ENCODE data around the gene FBXO46.

The FBXO46 gene

DNA sequence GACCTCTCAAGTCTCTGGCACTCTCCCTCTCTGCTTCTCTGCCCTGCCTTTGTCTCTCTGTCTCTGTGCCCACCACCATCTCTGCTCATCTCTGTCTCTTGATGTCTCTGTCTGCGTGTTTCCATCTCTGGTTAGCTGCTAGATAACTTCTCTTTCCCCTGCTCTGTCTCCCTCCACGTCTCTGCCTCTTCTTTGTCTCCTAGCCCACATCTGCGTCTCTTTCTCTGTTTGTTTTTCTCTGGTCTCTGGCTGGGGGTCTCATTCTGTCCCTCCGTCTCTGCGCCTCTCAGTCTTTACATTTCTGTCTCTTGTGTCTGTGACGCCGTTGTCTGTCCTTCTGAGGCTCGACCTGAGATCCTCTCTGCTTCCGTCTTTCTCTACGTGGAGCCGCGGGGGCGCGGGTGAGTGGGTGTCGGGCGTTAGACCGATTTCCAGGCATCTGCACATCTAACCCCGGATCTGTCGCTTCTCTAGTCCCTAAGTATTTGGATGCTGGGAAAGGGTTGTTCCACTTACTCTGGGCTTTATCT, 62.3 kb downstream of the FBXO46 start:
- peak overlapping the region; percentile 66 for H3K27ac Mint-ChIP-seq
- H3K9me3 Mint-ChIP-seq, result no peaks in the 10 kb centered on the region
- no peaks in the 10 kb centered on the region for H3K36me3 Mint-ChIP-seq (ENCODE audit: low read depth)
- H3K27me3 Mint-ChIP-seq, result peaks cover 70% of the 10 kb centered on the region
- intact Hi-C loops (cut with micrococcal nuclease), result no loop called here
- H3K4me3 Mint-ChIP-seq, result peak overlapping the region; percentile 73
- peaks cover 53% of the 10 kb centered on the region for H3K4me1 Mint-ChIP-seq (ENCODE audit: low read depth)

DNA sequence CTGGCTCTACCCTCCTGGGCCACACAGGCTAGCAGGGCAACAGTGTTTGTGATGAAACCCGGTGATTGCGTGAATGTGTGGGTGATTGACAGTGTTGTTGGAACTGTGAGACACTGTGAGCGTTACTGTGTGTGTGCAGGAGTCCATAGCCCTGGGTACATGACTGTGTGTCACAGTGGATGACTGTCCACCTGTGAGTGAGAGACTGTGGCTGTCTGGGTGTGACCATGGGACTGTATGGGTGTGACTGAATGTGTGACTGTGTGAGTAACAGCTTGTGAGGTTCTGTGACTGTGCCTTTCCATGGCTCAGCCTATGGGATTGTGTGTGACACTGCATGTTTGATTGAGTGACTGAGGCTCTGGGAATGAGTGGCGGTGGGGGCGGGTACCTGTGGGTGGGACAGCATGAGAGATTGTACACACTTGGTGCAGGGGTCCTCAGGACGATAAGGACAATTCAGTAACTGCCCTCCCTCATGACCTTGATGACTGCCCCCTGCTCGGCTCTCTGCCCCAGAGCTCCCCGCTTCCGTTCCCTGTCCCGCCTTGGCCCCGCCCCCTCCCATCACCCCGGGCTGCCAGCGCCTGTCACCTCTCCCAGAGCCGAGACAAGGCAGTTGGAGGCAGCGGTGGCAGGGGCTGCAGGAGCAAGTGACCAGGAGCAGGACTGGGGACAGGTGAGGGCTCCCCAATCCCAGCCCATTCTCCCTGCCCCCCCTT, 62.9 kb downstream of the FBXO46 start, which contains the start of gene GIPR:
TSS of gene GIPR (plus strand) at position 602 of the 722 bp plus-strand sequence. CDS start 1,300 bp downstream, outside the sequence.
- peak within 1 kb of the TSS; percentile 73 for H3K4me3 Mint-ChIP-seq
- H3K27ac Mint-ChIP-seq, result peak within 1 kb of the TSS; percentile 66
- intact Hi-C loops (cut with micrococcal nuclease), result no loop called here
- H3K4me1 Mint-ChIP-seq (ENCODE audit: low read depth), result peaks cover 53% of the 10 kb centered on the region
- peaks cover 66% of the 10 kb centered on the region for H3K27me3 Mint-ChIP-seq
- no peaks in the 10 kb centered on the region for H3K9me3 Mint-ChIP-seq
- H3K36me3 Mint-ChIP-seq (ENCODE audit: low read depth), result no peaks in the 10 kb centered on the region

DNA sequence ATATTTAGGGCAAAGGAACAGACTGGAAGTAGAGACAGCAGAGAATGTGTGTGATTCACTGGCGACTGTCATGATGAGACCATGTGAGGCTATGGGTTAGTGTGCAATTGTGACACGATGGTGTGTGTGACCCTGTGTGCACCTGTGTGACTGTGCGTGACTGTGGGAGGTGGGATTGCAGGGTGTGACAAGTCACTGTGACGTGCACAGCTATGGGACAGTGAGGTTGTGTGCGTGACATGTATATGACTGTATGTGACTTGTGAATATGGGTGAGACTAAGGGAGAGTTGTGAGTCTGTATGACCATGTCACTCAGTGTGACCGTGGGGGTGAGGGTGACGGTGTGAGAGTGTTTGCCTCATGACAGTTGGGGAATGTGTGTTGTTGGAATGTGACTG, 66.1 kb downstream of the FBXO46 start:
- peaks cover 62% of the 10 kb centered on the region for H3K27me3 Mint-ChIP-seq
- peaks cover 35% of the 10 kb centered on the region for H3K4me1 Mint-ChIP-seq (ENCODE audit: low read depth)
- no peaks in the 10 kb centered on the region for H3K9me3 Mint-ChIP-seq
- no peak overlapping the region for H3K4me3 Mint-ChIP-seq
- H3K27ac Mint-ChIP-seq, result no peak overlapping the region
- no peaks in the 10 kb centered on the region for H3K36me3 Mint-ChIP-seq (ENCODE audit: low read depth)
- intact Hi-C loops (cut with micrococcal nuclease), result no loop called here

DNA sequence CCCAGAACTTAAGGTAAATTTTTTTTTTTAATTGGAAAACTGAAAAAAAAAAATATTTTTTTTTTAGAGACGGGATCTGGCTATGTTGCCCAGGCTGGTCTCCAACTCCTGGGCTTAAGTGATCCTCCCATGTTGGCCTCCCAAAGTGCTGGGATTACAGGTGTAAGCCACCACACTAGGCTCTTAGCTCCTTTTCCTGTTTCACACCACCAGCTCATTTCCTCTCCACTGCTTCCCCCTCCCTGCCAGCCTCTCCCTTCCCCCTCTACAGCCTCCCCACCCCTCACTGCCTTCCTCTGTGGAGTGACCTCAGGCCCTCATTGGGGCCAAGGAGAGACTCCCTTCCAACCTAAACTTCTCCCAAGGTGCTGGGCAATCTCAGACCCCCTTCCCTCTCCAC, 66.9 kb downstream of the FBXO46 start:
- H3K9me3 Mint-ChIP-seq, result no peaks in the 10 kb centered on the region
- H3K36me3 Mint-ChIP-seq (ENCODE audit: low read depth), result no peaks in the 10 kb centered on the region
- no peak overlapping the region for H3K27ac Mint-ChIP-seq
- peaks cover 28% of the 10 kb centered on the region for H3K4me1 Mint-ChIP-seq (ENCODE audit: low read depth)
- peaks cover 61% of the 10 kb centered on the region for H3K27me3 Mint-ChIP-seq
- H3K4me3 Mint-ChIP-seq, result no peak overlapping the region
- intact Hi-C loops (cut with micrococcal nuclease), result no loop called here

DNA sequence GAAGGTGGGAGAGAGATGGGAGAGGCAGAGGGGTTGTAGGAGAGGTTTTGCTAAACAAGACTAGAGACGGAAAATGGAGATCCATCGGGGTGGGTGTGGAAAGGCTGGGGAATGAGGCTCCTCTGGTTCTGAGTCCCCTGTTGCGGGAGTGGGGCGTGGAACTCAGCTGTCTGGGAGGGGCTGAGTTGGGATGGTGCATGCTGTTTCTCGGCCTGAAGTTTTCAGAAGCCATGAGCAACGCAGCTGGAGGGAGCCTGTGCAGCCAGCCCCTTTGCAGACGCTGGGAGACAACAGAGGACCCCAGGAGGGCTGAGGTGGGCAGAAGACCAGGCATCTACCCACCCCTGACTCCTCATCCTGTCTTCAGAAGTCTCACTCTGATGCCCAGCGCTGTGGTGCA, 70.1 kb downstream of the FBXO46 start:
- Mint-ChIP-seq H3K4me3 (no peak overlapping the region), H3K9me3 (no peaks in the 10 kb centered on the region), H3K36me3 (ENCODE audit: low read depth) (no peaks in the 10 kb centered on the region), H3K27ac (no peak overlapping the region), H3K4me1 (ENCODE audit: low read depth) (peaks cover 13% of the 10 kb centered on the region), H3K27me3 (peaks cover 45% of the 10 kb centered on the region)
- intact Hi-C loops (cut with micrococcal nuclease), result no loop called here

All from dendritic cell treated with granulocyte-macrophage colony-stimulating factor and Interleukin-4, amounts not matched to agents 40 ng/mL and 50 ng/mL, for 4 days (primary cell).